ENCODE data around the gene CHRDL2.
A peak's percentile ranks its signal among the peaks of the same experiment; 100 is the strongest.

CHRDL2 gene

GRCh38 chr11:74748211-74749126 lies 17.2 kb upstream of the CHRDL2 start, which contains the start of gene RNF169:
TSS of gene RNF169 (plus strand) at chr11:74748849. CDS start at chr11:74748881, 32 bp downstream.
- peak; percentile 75 for DNase-seq (ENCODE audit: low read depth)

- no peak for DNase-seq (ENCODE audit: low read depth)
Observed at GRCh38 chr11:74746868-74747267, 15.6 kb upstream of the CHRDL2 start.

- no peak for DNase-seq (ENCODE audit: low read depth)
Observed at GRCh38 chr11:74744277-74744676, 13.1 kb upstream of the CHRDL2 start.

GRCh38 chr11:74743640-74744039 lies 12.4 kb upstream of the CHRDL2 start:
- DNase-seq (ENCODE audit: low read depth), result no peak

GRCh38 chr11:74742070-74742469 lies 10.8 kb upstream of the CHRDL2 start:
- no peak for DNase-seq (ENCODE audit: low read depth)

DNA sequence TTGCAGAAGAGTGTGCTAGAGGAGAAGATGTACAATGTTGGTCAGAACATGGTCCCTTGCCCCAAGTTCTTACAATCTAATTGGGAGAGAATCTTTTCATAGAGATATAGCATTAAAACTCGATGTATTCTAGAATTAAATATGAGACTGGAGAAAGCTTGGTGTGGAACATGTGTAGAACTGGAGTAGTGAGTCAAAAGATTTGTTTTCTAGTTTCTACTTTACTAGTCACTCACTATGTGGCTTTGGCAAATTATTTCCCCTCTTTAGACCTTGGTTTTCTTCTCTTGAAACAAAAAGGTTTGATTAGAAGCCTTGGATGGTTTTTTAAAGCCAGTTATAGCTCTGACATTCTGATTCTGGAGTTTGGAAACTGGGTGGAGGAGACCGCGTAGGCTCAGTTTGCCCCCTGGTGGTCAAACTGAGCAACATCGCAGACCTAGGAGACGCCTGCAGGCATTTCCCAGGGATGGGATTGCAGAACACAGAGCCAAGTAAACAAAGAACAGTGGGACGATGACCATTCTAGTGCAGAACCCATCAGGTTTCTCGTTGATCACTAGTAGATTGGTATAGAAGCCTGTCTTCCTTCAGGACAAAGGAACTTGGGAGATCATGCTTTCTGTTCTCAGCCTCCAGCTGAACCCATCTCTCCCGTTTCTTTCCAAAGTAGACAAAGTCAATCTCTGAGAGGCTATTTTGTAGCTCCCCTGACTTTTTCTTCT lies 8.5 kb upstream of the CHRDL2 start:
- DNase-seq (ENCODE audit: low read depth), result no peak

DNA sequence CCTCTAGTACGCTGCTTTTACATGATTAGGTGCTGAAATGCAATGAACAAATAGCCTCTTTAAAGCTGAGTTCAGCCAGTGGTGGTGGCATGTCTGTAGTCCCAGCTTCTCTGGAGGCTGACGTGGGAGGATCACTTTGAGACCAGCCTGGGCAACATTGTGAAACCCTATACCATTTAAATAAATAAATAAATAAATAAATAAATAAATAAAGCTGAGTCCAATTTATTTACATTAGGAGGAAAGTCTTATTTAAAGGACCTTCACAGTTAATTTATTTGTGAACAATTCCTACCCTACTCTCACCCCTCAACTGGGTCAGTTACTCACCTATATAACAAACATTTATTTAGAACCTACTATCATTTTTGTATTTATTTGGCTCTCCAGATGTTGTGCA lies 4.8 kb upstream of the CHRDL2 start:
- no peak for DNase-seq (ENCODE audit: low read depth)

- DNase-seq (ENCODE audit: low read depth), result no peak
Observed at GRCh38 chr11:74735365-74735928, 4.2 kb upstream of the CHRDL2 start.

DNA sequence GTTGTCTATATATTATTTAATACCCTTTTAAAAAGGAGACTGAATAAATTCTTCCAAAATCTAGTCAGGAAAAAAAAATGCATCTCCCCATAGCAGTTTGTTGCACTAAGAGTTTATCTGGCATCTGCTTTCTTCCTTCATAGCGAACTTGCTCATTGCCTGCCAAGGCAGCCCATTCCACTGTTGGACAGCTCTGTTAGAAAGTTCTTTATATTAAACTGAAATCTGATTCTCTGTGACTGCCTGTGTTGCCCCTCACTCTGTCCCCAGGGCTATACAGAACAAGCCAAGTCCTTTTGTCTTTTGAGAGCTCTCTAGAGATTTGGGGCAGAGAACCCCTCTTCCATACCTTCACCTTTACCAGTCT lies 3.3 kb upstream of the CHRDL2 start:
- no peak for DNase-seq (ENCODE audit: low read depth)

GRCh38 chr11:74730571-74731260 lies 510 bp downstream of the CHRDL2 start:
- DNase-seq (ENCODE audit: low read depth), result no peak

GRCh38 chr11:74729397-74729796 lies 1.8 kb downstream of the CHRDL2 start:
- DNase-seq (ENCODE audit: low read depth), result no peak

GRCh38 chr11:74726547-74727182 lies 4.6 kb downstream of the CHRDL2 start:
- DNase-seq (ENCODE audit: low read depth), result peak; percentile 22

DNA sequence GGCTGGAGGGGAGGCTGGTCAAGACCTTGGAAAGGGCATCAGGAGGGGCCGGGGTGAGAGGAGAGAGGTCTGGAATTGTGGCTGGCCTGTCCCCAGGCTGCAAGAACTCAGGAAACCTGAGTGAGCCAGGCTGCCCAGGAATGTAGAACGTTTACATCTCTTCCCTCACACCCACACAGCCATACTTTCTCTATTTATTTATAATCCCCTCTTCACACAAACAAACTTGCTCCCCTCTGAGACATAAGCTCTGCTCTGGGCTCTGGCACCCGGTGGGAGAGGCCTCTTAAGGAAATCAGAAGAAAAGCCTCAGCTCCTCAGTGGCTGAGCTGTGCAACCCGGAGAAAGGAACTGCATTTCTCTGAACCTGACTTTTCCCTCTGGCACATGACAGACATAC lies 5.5 kb downstream of the CHRDL2 start:
- no peak for DNase-seq (ENCODE audit: low read depth)

DNA sequence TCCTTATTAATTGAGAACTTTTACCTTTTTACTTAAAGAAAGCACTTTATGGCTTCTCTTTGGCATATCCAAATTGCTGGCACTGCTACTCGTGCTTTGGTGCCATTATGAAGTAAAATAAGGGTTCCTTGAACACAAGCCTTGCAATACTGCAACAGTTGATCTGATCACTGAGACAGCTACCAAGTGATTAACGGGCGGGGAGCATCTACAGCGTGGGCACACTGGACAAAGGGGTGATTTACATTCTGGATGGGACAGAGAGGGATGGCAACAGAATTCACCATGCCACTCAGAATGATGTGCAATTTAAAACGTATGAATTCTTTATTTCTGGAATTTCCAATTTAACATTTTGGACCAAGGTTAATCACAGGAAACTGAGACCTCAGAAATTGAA lies 7.7 kb downstream of the CHRDL2 start:
- no peak for DNase-seq (ENCODE audit: low read depth)

DNA sequence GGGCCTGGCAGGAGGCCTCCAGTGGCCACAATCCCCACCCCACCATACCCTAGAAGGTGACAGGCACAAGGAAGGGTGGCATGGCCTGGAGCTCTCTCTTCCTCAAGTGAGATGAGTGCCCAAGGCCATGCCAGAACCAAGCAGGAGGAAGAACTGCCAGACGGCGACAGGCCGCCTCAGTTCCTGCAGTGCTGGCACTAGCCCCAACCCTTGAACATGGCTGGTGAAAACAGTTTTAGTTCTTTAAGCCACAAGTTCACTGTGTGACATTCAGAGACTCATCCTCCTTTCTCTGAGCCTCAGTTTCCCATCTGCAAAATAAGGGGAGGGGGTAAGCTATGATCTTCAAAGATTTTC lies 9.8 kb downstream of the CHRDL2 start:
- no peak for DNase-seq (ENCODE audit: low read depth)

DNA sequence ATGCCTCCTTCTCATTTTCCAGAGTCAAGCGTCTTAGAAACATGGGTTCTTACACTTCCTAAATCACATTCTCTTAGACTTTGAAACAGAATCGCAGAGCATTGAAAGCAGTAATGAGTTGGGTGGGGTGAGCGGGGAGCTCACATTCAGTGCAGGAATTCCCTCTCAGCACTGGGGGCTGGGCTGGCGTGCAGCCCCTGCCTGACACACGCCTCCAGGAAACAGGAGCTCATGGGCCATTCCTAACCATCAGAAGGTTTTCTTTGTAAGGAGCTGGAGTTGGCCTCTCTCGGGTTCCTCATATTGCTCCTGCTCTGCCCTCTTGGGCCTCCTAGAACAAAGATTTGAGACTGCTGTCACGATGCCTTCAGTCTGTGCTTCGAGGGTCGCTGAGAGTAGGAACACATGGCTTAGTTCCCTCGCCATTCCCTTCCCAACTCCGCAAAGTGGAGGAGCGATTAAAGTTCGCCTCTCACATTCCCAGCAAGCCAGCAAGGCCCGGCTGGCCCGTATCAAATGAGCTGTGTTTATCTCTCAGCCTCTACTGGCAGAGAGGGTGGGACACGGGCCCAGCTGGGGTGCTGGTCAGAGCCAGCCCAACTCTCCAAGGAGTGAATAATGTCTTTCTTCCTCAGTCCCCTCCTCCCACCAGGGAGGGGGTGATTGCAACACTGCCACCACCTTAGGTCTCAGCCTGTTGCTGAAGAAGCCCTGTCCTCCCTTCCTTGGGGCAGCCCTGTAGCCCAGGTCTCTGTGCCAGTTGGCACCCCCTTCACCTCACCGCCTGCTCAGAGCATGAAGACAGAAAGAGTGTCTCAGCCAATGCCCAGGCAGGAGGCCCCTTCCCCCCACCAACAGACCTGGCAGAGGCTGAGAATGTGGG lies 10.4 kb downstream of the CHRDL2 start:
- DNase-seq (ENCODE audit: low read depth), result no peak

GRCh38 chr11:74719011-74719410 lies 12.2 kb downstream of the CHRDL2 start:
- no peak for DNase-seq (ENCODE audit: low read depth)

DNA sequence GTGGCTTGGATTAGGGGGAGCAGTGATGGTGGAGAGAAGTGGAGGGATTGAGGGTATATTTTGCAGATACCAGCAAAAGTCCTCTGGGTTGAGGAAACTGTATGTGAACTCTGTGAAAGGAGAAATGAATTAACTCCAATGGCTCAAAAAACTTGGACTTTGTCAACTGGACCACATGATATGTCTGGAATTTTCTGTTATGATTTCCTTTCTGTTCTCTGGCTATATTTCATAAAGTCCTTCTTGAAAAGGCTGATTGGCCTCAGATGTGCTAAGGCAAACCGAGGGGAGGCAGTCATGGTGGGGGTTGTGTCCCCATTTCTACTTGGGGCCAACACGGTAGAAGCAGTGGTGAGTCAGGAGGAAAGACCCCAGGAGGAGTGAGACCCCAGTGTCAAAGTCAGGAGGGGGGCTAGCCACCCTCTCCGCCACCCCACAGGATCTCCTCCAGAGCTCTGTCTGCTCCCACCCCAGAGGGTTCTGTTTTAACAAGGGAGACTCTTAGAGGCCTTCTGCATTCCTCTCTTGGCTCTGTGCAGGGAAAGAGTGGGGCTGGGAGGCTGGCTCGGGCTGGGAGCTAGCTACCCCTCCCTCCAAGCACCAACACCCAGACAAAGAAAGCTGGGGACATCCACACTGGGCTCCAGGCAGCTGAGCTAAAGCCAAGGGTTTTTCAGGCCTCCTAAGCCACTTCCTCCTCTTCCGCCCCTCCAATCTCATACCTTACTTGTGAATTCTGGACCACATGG lies 13.8 kb downstream of the CHRDL2 start:
- DNase-seq (ENCODE audit: low read depth), result no peak

- DNase-seq (ENCODE audit: low read depth), result no peak
Observed at GRCh38 chr11:74714904-74715303, 16.3 kb downstream of the CHRDL2 start.

DNA sequence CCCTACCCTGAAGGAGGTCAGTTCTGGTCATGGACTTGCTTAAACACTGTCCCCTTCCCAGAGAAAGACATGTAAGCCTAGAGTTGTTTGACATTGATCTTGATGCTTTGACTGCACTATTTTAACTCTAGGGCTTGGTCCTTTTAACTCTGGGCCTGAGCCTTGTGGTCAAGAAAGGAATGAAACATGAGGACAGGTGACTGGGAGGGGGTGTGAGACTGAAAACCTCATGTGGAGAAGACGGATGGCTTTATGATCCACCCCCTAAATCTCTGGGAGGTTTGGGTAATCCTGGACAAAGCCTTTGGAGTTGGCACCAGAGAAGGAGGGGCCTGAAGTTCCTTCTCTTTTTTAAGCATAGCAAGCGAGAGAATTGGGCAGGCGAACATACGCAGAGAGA lies 17.5 kb downstream of the CHRDL2 start:
- no peak for DNase-seq (ENCODE audit: low read depth)

All from stimulated activated CD8-positive, alpha-beta memory T cell treated with anti-CD3 and anti-CD28 coated beads, Interleukin-15, amount 100 ng/mL, for 1 hour (primary cell).